ENCODE measurements around the gene CCAR1. TPM values are rescaled to one million over a fixed set of nuclear protein-coding genes. Genes with fewer than 3 reads are reported as not detected.
A peak's percentile ranks its signal among the peaks of the same experiment; 100 is the strongest.
"Not testable (repeated sequence)": the region's sequence is repeated elsewhere in the genome, so short reads cannot be mapped to it uniquely, and the experiment has no call there.

Gene CCAR1
- total RNA-seq, 1 experiment from 2014 or later: 26.5 TPM

DNA sequence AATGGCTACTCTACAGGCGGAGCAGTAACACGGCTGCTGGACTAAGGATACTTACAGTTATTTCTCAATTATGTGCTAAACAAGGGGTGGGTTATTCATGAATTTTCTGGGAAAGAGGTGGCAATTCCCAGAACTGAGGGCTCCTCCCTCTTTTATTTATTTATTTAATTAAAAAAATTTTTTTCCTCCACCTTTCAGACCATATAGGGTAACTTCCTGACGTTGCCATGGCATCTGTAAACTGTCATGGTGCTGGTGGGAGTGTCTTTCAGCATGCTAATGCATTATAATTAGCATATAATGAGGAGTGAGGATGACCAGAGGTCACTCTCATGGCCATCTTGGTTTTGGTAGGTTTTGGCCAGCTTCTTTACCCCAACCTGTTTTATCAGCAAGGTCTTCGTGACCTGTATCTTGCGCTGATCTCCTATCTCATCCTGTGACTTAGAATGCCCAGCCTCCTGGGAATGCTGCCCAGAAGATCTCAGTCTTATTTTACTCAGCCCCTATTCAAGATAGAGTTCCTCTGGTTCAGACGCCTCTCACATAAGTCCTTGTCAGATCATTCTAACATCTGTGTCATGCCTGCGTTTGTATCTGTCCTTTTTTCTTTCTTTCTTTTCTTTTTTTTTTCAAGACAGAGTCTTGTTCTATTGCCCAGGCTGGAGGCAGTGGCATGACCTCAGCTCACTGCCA lies 90.4 kb downstream of the CCAR1 start:
- H3K4me3 ChIP-seq: no peak overlapping the region

DNA sequence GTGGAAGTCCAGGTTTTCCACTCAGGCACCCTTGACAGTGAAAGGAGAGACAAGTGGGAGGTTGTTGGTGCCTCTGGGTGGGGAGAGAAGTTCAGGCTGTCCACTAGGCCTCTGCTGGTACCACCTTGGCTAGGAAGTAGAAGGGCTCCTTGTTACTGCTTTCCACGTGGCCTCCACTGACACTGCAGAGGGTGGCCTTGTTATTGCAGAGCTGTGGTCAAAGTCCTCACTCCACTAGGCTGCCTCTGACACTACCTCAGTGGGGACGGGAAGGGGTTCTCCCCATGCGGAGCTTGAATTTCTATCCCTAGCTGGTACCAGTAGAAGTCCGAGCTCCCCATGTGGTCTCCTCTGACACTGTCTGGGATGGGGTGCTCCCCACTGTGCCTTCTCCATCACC lies 91.4 kb downstream of the CCAR1 start:
- H3K27me3 ChIP-seq: no peaks in the 10 kb centered on the region
- no peaks in the 10 kb centered on the region for H3K36me3 ChIP-seq
- no peak overlapping the region for H3K4me3 ChIP-seq
- DNase-seq: no peak
- H3K9me3 ChIP-seq: no peaks in the 10 kb centered on the region

More for the DNA sequence above, 90.4 kb downstream of the CCAR1 start:
- DNase-seq: no peak
- Histone ChIP-seq H3K9me3 (no peaks in the 10 kb centered on the region), H3K27me3 (no peaks in the 10 kb centered on the region), H3K36me3 (no peaks in the 10 kb centered on the region)

DNA sequence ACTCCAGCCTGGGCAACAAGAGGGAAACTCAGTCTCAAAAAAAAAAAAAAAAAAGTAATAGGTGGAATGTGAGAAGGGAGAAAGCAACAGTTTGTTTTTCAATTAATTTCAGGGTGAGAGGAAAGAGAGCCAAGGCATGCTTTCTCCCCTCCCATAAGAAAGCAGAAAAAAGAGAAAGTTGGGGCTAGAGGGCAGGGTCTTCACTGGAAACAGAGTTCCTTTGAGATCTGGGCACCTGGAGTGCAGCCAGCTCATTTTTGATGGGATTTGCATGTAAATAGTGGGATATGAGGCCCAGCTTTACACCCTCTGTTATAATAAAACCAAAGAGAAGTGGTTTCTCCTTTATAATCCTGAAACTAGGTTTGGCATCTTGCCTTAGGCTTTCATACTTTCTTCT lies 92.5 kb downstream of the CCAR1 start:
- DNase-seq: no peak
- H3K9me3 ChIP-seq: no peaks in the 10 kb centered on the region
- no peak overlapping the region for H3K4me3 ChIP-seq
- no peaks in the 10 kb centered on the region for H3K27me3 ChIP-seq
- H3K36me3 ChIP-seq: no peaks in the 10 kb centered on the region

DNA sequence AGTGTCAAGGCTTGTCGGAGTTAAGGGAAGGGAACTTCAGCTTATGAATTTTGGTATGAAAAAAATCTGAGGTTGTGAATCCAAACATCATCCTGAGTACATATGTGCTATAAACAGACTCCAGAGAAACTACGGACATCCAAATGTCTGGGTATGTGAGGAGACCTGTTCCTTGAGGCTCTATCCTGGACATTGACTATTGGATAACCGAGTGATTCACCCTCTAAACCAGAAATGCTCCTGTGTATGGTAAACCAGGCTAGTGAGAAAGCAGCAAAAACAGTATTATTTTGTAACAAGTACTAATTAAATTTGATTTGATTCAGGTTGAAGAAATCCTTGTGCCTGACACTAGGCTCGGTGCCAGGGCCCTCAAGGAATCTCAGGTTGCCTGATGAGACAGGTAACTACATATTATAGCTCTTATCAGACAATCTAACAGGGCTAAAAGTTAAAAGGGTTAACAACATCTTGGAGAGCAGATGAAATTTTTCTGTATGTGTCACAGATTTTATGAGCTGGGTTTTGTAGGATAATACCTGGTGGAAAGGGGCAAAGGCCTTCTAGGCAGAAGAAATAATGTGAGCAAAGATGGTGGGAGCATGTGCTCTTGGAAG lies 95.9 kb downstream of the CCAR1 start:
- DNase-seq: no peak
- Histone ChIP-seq H3K9me3 (no peaks in the 10 kb centered on the region), H3K36me3 (no peaks in the 10 kb centered on the region), H3K27me3 (no peaks in the 10 kb centered on the region), H3K4me3 (no peak overlapping the region)

DNA sequence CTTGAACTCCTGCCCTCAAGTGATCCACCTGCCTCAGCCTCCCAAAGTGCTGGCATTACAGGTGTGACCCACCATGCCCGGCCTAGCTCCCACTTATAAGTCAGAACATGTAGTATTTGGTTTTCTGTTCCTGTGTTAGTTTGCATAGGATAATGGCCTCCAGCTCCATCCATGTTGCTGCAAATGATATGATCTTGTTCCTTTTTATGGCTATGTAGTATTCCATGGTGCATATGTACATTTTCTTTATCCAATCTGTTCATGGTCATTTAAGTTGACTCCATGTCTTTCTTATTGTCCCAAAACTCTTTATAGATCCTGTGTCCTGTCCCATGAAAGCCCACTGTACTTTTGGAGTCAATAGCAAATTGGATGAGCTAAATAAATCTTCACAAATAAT lies 99.3 kb downstream of the CCAR1 start:
- DNase-seq, H3K27me3 ChIP-seq, H3K9me3 ChIP-seq, H3K4me3 ChIP-seq, H3K36me3 ChIP-seq: not testable (repeated sequence)

DNA sequence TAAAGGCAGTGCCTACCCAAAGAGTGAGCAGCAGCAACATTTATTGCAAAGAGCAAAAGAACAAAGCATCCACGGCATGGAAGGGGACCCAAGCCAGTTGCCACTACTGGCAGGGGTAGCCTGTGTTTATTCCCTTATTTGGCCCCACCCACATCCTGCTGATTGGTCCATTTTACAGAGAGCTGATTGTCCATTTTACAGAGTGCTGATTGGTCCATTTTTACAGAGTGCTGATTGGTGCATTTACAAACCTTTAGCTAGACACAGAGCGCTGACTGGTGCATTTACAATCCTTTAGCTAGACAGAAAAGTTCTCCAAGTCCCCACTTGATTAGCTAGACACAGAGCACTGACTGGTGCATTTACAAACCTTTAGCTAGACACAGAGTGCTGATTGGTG lies 101.6 kb downstream of the CCAR1 start:
- DNase-seq, H3K27me3 ChIP-seq, H3K9me3 ChIP-seq: not testable (repeated sequence)

DNA sequence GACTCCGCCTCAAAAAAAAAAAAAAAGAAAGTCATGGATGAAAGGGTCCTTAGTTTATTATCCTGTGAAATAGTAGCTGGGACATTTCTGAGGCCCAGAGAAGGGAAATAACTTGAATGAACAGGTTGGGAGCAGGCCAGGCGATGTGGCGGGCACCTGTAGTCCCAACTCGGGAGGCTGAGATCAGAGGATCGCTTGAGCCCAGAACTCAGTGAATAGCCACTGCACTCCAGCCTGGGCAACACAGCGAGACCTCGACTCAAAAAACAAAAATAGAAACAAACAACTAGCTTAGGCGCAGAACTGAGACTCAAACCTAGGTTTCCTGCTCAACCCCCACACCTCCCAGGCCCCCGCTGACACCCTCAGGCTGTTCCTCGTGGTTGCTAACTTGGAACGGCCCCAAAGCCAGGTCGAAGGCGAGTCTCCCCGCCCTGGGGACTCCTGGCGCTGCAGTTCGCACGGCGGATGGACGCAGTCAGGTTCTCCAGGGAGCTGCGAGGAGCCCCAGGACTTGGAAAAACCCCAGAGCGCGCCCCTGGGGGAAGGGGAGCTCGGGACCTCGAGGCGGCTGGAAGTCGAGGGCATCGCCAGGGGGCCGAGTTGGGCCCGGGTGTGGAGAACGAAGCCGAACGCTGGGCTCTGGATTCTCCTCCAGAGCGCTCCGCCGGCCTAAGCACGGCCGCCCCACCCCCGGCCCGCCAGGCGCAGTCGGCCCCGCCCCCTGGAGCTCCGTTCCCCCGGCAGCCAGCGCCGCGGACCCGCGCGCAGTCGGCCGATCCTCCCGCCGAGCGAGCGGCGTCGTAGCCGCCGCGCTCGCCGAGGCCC lies 105.9 kb downstream of the CCAR1 start, which contains the start of gene STOX1:
TSS of gene STOX1 (plus strand) at position 768 of the 828 bp plus-strand sequence. CDS start 93 bp downstream, outside the sequence.
- Histone ChIP-seq H3K27me3 (peaks cover 25% of the 10 kb centered on the region), H3K9me3 (no peaks in the 10 kb centered on the region), H3K4me3 (peak within 1 kb of the TSS; percentile 55), H3K36me3 (no peaks in the 10 kb centered on the region)
- peak; percentile 55 for DNase-seq

More for the DNA sequence above, 101.6 kb downstream of the CCAR1 start:
- H3K4me3 ChIP-seq, H3K36me3 ChIP-seq: not testable (repeated sequence)

DNA sequence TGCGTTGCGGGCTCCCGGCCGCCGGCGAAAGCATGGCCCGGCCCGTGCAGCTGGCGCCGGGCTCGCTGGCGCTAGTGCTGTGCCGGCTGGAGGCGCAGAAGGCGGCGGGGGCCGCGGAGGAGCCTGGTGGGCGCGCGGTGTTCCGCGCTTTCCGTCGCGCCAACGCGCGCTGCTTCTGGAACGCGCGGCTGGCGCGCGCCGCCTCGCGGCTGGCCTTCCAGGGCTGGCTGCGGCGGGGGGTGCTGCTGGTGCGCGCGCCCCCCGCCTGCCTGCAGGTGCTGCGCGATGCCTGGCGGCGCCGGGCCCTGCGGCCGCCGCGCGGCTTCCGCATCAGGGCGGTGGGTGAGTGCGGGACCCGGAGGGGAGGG lies 106.5 kb downstream of the CCAR1 start:
- H3K27me3 ChIP-seq: peaks cover 25% of the 10 kb centered on the region
- H3K4me3 ChIP-seq, H3K9me3 ChIP-seq, DNase-seq, H3K36me3 ChIP-seq: not testable (repeated sequence)

DNA sequence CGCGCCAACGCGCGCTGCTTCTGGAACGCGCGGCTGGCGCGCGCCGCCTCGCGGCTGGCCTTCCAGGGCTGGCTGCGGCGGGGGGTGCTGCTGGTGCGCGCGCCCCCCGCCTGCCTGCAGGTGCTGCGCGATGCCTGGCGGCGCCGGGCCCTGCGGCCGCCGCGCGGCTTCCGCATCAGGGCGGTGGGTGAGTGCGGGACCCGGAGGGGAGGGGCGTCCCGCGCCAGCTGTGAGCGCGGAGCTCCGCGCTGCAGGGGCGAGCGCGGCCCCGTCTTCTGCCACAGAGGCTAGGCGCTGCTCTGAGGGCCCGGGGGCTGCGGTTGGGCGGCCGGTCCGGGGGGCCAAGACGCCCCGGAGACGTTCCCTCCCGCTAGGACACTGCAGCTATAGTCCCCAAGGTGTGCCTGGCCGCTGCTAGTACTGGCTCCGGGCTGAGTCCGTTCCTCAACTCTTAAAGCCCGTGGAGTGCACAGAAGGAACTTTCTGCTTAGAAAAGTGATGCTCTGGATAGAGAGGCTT lies 107.1 kb downstream of the CCAR1 start:
- not testable (repeated sequence) for H3K9me3 ChIP-seq, H3K36me3 ChIP-seq
- DNase-seq: peak; percentile 4
- H3K4me3 ChIP-seq: peak overlapping the region; percentile 12; the same call in 1 of the 2 replicates
- H3K27me3 ChIP-seq: peaks cover 25% of the 10 kb centered on the region

DNA sequence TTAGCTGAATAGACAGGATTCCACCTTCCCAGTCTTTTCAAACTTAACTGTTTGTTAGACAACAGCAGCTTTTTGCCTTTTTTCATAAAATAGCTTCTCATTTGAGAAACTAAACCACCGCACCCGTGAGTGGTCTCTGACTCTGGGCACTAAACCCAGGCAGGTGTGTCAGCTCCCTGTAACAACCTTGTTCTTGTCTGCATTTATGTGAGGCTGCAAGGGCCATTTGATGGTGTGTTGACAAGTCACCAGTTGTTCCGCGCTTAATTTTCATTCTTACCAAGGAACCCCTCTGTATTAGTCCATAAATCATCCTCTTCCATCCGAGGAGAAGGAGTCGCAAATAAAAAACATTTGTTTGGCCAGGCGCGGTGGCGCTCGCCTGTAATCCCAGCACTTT lies 107.8 kb downstream of the CCAR1 start:
- Histone ChIP-seq H3K9me3 (no peaks in the 10 kb centered on the region), H3K27me3 (peaks cover 25% of the 10 kb centered on the region), H3K36me3 (no peaks in the 10 kb centered on the region), H3K4me3 (no peak overlapping the region)
- DNase-seq: no peak

DNA sequence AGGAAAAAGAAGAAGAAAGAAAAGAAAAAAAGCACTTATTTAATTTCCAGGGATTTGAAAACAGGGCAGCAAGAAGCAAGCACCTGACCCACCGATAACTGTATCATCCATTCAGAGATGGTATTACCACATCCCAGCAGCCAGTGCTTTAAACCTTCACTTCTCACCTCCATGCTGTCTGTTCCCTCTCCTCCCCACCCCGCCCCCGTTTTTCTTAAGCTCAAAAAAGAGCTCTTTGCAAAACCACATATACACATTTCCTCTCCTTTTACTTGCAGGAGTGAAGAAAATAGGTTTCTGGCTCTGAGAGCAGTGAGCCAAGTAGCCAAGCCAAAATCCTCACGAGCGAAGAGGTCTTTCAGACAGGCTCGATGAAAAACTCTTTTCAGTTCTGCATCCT lies 108.5 kb downstream of the CCAR1 start:
- no peaks in the 10 kb centered on the region for H3K36me3 ChIP-seq
- no peak for DNase-seq
- H3K4me3 ChIP-seq: no peak overlapping the region
- H3K27me3 ChIP-seq: peaks cover 25% of the 10 kb centered on the region
- no peaks in the 10 kb centered on the region for H3K9me3 ChIP-seq

DNA sequence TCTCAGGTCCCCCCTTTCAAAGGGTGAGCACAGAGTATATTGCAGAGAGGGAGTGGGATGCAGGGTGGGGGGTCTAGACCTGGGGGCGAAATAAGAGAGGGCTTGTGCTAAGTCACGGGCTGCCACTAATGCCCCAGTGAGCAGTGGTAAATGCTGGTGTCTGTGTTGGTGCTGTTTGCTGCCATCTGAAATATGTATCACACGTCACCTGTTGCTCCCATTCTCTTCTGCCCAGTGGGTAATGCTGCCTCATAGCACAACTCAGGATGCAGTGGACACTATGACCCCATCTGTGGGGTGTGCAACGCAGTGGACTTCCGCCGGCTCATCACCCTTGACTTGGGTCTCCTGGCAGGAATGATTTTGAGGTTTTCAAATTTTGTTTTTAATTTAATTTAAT lies 108.9 kb downstream of the CCAR1 start:
- no peaks in the 10 kb centered on the region for H3K36me3 ChIP-seq
- H3K4me3 ChIP-seq: no peak overlapping the region
- no peak for DNase-seq
- H3K9me3 ChIP-seq: no peaks in the 10 kb centered on the region
- peaks cover 25% of the 10 kb centered on the region for H3K27me3 ChIP-seq

DNA sequence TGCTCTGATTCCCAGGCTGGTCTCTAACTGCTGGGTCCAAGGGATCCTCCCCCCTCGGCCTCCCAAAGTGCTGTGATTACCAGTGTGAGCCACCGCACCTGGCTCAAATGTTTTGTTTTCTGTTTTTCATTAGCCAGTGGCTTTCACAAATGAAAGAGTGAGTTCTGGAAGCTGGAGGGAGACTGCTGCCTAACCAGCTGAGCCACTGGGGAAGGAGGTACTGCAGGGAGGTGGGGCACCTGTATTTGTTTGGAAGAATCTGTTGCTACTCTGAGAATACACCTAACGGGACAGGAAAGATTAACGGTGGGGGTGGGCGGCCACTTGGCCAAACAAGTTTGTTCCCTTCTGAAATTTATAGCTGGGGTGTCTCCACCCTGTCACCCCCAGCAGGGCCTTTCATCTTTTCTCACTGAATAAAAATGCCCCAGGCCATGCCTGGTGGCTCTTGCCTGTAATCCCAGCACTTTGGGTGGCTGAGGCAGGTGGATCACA lies 111.0 kb downstream of the CCAR1 start:
- Histone ChIP-seq H3K27me3 (peaks cover 25% of the 10 kb centered on the region), H3K4me3 (no peak overlapping the region), H3K36me3 (no peaks in the 10 kb centered on the region), H3K9me3 (no peaks in the 10 kb centered on the region)
- DNase-seq: no peak

DNA sequence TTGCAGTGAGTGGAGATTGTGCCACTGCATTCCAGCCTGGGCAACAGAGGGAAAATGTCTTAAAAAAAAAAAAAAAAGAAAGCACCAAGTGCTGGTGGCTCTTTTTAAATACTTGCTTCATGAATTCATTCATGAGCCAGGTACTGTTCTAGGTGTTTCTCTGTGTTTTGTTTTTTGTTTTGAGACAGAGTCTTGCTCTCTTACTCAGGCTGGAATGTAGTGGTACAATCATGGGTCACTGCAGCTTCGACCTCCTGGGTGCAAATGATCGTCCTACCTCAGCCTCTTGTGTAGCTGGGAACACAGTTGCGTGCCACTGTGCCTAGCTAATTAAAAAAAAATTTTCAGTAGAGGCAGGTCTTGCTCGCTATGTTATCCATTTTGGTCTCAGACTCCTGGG lies 111.6 kb downstream of the CCAR1 start:
- Histone ChIP-seq H3K27me3 (peaks cover 25% of the 10 kb centered on the region), H3K4me3 (no peak overlapping the region), H3K36me3 (no peaks in the 10 kb centered on the region), H3K9me3 (no peaks in the 10 kb centered on the region)
- no peak for DNase-seq

DNA sequence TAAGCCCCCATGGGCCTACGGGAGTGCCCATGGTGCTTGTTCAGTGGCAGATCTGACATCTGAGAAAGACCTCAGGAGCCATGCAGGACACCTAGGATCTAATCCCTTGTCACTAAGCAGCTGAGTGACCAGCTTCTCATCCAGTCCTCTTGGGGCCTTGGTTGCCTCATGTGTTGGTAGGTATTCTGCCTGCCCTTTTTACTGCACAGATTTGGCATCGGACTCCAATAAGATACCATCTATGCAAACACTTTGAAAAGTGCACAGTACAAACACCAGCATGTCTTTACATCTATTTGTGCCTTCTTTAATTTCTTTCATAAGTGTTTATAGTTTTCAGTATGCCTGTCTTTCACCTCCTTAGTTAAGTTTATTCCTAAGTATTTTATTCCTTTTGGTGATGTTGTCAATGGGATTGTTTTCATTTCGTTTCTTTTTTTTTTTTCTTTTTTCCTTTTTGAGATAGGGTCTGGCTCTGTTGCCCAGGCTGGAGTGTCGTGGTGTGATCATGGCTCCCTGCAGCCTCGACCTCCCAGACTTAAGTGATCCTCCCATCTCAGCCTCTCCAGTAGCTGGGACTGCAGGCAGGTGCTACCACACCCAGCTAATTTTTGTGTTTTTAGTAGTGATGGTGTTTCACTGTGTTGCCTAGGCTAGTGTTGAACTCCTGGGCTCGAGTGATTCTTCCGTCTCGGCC lies 116.7 kb downstream of the CCAR1 start:
- Histone ChIP-seq H3K27me3 (no peaks in the 10 kb centered on the region), H3K36me3 (no peaks in the 10 kb centered on the region), H3K4me3 (no peak overlapping the region), H3K9me3 (no peaks in the 10 kb centered on the region)
- no peak for DNase-seq

DNA sequence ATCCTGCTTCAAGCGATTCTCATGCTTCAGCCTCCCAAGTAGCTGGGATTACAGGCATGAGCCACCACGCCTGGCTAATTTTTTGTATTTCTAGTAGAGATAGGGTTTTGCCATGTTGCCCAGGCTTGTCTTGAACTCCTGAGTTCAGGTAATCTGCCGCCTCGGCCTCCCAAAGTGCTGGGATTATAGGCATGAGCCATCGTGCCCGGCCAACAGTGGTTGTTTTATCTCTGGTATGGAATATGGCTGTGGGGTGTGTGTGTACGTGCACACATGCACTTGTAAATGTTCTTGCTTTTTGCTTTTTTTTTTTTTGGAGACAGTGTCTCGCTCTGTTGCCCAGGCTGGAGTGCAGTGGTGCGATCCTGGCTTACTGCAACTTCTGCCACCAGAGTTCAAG lies 119.6 kb downstream of the CCAR1 start:
- not testable (repeated sequence) for H3K9me3 ChIP-seq, H3K36me3 ChIP-seq, DNase-seq, H3K27me3 ChIP-seq, H3K4me3 ChIP-seq

Measured in MG63 (cell line).